HT1080 (cell line): ENCODE measurements around the gene SMCO2. TPM values are rescaled to one million over a fixed set of nuclear protein-coding genes. Genes with fewer than 3 reads are reported as not detected.
A peak's percentile ranks its signal among the peaks of the same experiment; 100 is the strongest.

ENCODE experiments used
- DNase-seq: peaks from one replicate; pipeline ENCODE4 v3.0.0-alpha.2; 2015; ENCODE audit warnings: low read depth
- total RNA-seq: library from RNA; depleted of rRNA; stranded (reverse); fragments of >200 nt; shearing (Covaris generic); gene quantifications from 2 replicates; pipeline ENCODE4 v1.2.3, GENCODE V29; 2014

The SMCO2 gene
- total RNA-seq, 1 experiment from 2014 or later: 0.35 TPM

GRCh38 chr12:27451036-27451825 lies 4.7 kb downstream of the SMCO2 start:
- DNase-seq: no peak

- no peak for DNase-seq
These were observed 6.9 kb downstream of the SMCO2 start for GRCh38 chr12:27453421-27453820.

- no peak for DNase-seq
These were observed 9.1 kb downstream of the SMCO2 start for GRCh38 chr12:27455589-27455988.

- no peak for DNase-seq
These were observed 10.1 kb downstream of the SMCO2 start for GRCh38 chr12:27456618-27457017.

GRCh38 chr12:27460471-27460978 lies 14.0 kb downstream of the SMCO2 start:
- peak; percentile 90 for DNase-seq

- peak; percentile 85 for DNase-seq
These were observed 15.7 kb downstream of the SMCO2 start for GRCh38 chr12:27462151-27462694.

GRCh38 chr12:27462851-27463250 lies 16.3 kb downstream of the SMCO2 start:
- DNase-seq: no peak

- DNase-seq: no peak
These were observed 17.1 kb downstream of the SMCO2 start for GRCh38 chr12:27463511-27464219.

GRCh38 chr12:27464220-27464554 lies 17.7 kb downstream of the SMCO2 start:
- peak; percentile 31 for DNase-seq

- DNase-seq: no peak
These were observed 21.1 kb downstream of the SMCO2 start for GRCh38 chr12:27467641-27468040.

- no peak for DNase-seq
These were observed 21.7 kb downstream of the SMCO2 start for GRCh38 chr12:27468241-27468640.

GRCh38 chr12:27469176-27469736 lies 22.7 kb downstream of the SMCO2 start:
- DNase-seq: no peak

GRCh38 chr12:27472604-27473003 lies 26.1 kb downstream of the SMCO2 start:
- DNase-seq: no peak

GRCh38 chr12:27474344-27474743 lies 27.8 kb downstream of the SMCO2 start:
- DNase-seq: peak; percentile 91

- DNase-seq: no peak
These were observed 30.5 kb downstream of the SMCO2 start for GRCh38 chr12:27477049-27477448.

GRCh38 chr12:27478949-27479348 lies 32.4 kb downstream of the SMCO2 start:
- DNase-seq: no peak

GRCh38 chr12:27480016-27480415 lies 33.5 kb downstream of the SMCO2 start:
- DNase-seq: no peak

GRCh38 chr12:27486961-27487360 lies 40.4 kb downstream of the SMCO2 start:
- no peak for DNase-seq

GRCh38 chr12:27488479-27488878 lies 41.9 kb downstream of the SMCO2 start:
- peak; percentile 18 for DNase-seq

GRCh38 chr12:27491226-27491625 lies 44.7 kb downstream of the SMCO2 start:
- no peak for DNase-seq

GRCh38 chr12:27493260-27493940 lies 46.9 kb downstream of the SMCO2 start:
- peak; percentile 52 for DNase-seq
